ENCODE measurements around the gene ACTL7A. TPM values are rescaled to one million over a fixed set of nuclear protein-coding genes. Genes with fewer than 3 reads are reported as not detected.
"Not testable (repeated sequence)": the region's sequence is repeated elsewhere in the genome, so short reads cannot be mapped to it uniquely, and the experiment has no call there.

The ACTL7A gene, protein sequence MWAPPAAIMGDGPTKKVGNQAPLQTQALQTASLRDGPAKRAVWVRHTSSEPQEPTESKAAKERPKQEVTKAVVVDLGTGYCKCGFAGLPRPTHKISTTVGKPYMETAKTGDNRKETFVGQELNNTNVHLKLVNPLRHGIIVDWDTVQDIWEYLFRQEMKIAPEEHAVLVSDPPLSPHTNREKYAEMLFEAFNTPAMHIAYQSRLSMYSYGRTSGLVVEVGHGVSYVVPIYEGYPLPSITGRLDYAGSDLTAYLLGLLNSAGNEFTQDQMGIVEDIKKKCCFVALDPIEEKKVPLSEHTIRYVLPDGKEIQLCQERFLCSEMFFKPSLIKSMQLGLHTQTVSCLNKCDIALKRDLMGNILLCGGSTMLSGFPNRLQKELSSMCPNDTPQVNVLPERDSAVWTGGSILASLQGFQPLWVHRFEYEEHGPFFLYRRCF
- not detected in 2 replicates for polyA plus RNA-seq (2014; cell fraction: cytosol; rRNA removed)
- polyA plus RNA-seq (2014; cell fraction: nucleus; rRNA removed) = not detected in 2 replicates

DNA sequence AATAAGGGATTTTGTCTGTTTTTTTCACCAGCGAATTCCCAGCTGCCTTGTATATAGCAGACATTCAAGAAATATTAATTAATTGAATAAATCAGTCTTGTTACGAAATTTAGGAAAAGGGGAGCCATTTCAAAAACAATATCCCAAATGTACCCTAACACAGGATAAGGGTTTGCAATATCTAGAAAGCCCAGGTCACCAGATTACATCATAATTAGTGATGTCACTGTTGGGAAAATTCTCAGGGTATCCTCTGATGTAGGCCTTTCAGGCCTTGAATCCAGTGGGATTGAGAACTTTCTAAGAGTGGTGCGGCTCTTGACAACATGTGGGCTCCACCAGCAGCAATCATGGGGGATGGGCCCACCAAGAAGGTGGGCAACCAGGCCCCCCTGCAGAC is at the start of gene ACTL7A:
Gene ACTL7A, plus strand, starts transcription at position 270 of the 400 bp plus-strand sequence. Its CDS starts 57 bp downstream, at position 327.
- DNase-seq (ENCODE audit: low spot score) = no peak

DNA sequence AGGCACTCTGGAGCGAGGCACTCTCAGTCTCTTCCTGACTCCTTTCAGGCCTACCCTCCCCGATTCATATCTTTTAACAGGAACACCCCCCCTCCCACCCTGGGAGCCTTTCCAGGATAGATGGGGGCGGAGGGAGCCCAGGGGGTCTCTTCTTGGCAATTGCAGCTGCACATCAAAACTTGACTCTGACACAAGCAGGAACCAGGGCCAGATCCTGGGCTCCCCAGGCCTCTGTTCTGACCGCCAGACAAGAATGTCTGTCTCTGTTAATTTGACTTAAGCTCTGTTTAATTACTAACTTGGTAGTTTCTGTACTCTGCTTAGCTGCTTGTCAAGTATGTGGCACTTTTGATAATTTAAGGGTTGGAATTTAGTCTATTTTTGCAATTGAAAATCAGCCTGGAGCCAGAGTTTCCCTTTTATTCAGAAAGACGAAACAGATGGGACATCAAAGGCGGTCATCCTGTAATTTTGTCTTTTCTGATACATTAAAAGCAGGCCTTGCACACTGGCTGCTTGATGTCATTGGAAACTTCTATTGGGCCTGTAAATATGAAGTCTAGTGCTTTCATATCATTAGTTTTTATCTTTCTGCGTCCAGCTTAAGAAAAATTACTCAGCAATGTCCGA is 49.6 kb upstream of the ACTL7A start:
- no peak for DNase-seq (ENCODE audit: low spot score)

DNA sequence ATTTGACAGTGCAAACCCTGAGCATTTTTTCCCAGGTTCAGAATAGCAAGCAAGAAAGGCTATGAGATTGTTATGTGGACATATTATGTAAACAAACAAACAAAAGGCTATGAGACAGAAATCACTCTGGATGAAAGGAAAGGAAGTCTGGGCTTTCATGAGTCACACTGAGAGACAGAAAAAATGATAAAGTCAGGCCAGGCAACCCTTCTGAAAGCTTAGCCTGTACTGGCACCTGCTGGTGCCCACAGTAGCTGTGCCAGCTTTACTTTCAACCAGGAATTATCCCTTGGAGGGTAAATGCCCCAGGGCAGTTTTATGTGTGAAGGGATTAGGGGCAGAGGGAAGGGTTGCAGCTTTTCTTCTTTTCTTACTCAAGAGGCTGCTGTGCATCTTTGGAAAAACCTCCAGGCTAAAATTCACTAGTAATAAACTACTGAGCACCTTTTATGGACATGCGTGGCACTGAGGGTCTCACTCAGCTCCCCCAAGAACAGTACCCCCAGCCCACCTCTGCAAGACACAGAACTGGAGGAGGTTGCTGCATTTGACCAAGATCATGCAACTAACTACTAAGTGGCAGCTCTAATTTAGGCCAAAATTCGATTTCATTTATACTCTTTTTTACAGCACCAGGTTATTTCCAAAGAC is 48.0 kb upstream of the ACTL7A start:
- no peak for DNase-seq (ENCODE audit: low spot score)

DNA sequence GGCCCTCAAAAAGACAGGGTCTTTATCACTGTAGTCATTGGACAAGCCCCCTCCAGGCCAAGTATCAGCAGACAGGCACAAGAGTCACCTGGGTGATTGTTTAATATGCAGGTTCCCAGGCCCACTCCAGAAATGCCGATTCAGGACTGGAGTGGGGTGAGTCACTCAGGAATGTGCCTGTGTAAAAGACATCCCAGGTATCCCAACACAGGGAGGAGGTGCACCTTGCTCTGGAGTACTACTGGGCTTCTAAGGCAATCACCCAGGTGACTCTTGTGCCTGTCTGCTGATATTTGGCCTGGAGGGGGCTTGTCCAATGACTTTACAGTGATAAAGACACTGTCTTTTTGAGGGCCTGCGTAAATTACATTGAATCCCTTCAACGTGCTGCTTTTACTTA is 46.9 kb upstream of the ACTL7A start:
- DNase-seq (ENCODE audit: low spot score) = no peak

DNA sequence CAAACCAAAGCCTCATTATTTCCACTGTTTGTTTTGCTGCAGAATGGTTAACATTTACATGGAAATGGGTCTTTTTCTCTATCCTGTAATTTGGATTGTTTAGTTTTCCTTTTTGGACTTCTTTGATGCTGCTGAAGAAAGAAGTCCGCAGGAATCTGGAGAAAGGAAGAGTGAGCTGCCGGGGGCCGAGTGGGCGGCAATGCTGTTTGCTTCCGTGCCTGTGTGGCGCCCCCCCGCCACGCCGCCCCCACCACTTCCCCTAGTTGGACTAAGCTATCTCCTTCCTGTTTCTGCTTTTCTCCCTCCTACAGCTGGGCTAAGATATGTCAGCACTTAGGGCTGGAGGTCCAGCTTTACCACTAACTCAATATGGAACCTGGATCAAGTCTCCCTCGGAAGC is 46.0 kb upstream of the ACTL7A start:
- DNase-seq (ENCODE audit: low spot score) = no peak

DNA sequence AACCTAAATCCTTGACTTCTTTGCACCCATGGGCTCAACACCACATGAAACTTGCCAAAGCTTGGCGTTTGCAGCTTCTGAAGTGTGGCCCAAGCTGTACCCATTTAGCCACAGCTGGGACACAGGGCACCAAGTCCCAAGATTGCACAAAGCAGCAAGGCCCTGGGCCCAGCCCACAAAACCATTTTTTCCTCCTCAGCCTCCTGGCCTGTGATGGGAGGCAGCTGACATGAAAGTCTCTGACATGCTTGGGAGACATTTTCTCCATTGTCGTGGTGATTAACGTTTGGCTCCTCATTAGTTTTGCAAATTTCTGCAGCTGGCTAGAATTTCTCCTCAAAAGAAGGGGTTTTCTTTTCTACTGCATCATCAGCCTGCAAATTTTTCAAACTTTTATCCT is 38.2 kb upstream of the ACTL7A start:
- DNase-seq (ENCODE audit: low spot score) = no peak

DNA sequence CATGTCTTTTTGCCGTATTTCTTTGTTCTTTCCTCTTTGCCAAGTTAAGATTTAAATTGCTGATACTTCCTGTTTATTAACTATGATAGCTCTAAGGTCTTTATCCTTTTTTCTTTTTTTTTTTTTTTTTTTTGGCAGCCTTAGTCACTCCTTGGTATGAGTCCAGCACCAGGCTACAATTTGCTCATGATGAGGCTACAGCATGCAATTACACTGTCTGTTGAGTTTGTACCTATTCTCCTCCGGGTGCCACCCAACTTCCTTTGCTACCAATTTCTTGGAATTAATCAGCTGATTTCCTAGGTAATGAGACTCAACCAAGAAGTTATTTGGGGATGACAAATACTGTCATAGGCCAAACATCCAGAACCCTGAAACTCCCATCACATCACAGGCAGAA is 31.8 kb upstream of the ACTL7A start:
- no peak for DNase-seq (ENCODE audit: low spot score)

DNA sequence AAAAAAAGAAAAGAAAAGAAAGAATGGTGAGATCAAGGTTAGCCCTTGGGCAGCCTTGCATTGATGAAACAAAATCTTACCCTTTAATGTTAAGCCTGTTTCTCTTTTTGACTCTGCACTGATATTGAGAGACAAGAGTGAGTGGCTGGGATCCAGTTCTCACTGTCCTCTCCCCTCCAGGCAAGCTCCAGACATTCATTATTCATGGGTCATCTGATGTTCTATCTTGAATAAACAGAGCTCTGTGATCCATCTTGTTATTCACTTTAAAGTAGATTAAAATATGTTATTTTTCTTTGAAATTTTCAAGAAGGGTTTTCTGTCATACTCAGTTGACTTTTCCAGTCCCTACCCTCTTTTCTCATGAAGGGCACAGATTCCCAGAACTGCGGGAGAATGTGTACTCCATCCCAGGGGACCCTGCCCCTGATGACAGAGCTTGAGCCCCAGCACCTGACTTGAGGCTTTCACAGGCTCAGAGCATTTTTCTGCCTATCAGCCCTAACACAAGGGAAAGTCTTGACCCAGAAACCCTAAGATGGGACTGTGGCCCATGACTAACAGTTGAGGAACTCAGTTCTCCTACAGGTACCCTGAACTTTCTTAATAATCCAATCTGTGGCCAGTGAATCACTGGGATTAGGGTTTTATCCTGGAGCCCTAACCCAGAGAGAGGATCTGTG is 30.4 kb upstream of the ACTL7A start:
- no peak for DNase-seq (ENCODE audit: low spot score)

DNA sequence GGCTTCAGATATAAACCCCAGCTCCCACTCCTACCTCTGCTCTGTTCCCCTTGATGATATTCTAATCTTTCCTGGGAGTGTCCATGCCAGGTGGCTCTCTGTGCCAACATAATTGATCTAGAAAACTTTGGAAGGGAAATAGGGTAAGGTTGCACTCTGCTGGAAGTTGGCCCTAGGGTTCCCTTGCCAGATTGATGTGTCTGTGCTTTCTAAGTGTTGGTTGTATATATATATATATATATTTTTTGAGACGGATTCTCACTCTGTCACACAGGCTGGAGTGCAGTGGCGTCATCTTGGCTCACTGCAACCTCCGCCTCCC is 29.9 kb upstream of the ACTL7A start:
- DNase-seq (ENCODE audit: low spot score) = no peak

DNA sequence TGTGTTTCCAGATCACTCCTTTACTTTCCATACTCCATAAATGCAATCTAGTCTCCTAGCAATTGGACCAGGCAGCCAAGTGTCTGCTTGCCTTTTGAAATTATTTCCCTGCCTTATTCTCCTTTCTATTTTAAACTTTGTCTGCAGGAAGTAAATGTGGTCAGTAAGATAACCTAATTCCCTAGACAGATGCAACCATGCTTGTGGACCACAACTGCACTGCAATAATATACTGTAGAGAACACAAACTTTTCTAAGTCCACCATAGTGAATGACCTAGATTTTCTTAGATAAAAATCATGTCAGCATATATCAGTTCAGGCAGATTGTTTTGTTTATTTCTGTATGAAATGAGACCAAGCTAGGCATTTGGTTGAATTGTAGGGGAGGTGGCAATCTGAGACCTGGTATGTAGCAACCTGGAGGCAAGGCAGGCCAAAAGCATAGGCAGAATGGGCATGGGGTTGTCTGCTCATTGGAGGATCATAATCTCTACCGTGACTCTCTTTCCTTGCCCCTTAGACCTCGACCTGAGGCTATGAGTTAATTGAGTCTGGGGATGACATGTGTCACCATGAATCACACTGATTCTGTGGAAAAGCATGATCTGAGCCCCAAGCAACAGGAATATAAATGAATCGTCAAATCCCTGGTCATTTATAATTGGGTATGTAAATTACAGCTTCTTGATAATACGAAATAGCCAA is 27.0 kb upstream of the ACTL7A start:
- no peak for DNase-seq (ENCODE audit: low spot score)

DNA sequence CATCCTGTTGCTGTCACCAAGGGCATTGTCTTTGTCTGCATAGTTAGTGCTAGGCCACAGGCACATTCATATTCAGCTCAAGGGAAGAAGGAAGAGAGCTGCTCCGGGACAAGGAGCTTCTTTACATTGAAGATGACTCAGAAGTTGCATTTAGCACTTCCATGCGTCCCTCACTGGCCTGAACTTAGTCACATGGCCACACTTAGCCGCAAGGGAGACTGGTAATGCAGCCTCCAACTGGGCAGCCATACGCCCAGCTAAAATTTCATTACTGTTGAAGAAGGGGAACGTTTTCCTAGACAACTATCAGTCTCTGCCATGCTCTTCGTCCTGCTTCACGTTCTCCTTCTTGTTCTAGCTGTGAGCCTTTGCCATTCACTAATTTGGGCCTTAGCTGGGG is 26.2 kb upstream of the ACTL7A start:
- DNase-seq (ENCODE audit: low spot score) = no peak

DNA sequence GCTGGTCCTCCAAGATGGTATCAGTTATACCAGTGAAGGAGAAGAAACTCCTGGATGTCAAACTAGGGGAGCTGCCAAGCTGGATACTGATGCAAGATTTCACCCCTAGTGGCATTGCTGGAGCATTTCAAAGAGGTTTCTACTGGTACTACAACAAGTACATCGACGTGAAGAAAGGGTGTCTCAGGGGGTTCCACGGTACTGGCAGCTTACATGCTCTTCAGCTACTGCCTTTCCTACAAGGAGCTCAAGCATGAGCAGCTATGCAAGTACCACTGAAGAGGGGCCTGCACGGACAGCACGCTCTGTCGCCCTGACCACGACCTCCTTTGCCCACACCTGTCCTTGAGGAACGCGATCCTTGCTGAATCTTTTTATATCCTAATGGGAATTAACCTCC is 25.7 kb upstream of the ACTL7A start:
- DNase-seq (ENCODE audit: low spot score) = no peak

DNA sequence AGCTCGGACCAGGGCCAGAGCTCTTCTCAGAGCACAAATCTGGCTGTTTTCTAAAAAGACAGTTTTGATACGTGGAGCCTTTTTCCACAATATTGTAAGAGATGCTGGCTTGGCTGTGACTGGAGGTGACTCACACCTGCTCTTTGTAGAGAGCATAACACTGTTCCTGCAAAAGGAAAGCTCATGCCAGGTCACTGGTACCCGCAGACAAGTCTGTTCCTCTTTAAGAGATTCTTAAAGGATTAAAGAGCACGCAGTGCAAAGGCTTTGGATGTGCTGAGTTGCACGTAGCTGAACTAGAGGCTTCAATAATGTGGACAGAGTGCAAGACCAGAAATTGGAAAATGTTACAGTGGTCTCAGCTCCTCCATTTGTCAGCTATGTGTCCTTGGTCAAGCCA is 25.3 kb upstream of the ACTL7A start:
- no peak for DNase-seq (ENCODE audit: low spot score)

DNA sequence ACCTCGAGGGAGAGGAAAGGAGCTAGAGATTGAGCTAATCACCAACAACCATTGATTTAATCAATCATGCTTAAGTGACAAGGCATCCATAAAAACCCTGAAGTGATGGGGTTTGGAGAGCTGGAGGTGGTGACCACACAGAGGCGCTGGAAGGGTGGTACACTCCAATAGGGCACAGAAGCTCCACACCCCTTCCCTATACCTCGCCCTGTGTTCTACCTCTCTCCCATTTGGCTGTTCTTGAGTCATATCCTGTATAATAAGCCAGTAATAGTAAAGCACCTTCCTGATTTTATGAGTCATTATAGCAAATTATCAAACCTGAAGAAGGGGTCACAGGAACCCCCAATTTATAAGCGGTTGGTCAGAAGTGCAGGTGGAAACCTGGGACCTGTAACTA is 24.5 kb upstream of the ACTL7A start:
- DNase-seq (ENCODE audit: low spot score) = no peak

DNA sequence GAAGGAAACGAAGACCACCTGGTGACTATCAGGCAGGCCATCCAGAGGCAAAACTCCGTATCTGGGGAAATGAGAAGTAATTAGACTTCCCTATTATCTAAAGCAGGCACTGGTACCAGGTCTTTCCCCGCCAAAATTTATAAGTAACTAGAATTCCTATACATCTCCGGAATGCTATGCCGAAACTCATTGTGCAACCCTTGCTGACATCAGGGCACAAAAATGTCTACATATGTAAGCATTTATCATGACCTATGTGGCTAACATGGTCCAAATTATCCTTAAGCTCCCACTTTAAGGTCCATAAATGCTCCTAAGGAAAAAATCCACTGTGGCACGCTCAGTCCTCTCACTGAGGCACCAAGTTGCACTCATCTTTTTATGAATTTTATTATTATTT is 24.0 kb upstream of the ACTL7A start:
- DNase-seq (ENCODE audit: low spot score) = no peak

DNA sequence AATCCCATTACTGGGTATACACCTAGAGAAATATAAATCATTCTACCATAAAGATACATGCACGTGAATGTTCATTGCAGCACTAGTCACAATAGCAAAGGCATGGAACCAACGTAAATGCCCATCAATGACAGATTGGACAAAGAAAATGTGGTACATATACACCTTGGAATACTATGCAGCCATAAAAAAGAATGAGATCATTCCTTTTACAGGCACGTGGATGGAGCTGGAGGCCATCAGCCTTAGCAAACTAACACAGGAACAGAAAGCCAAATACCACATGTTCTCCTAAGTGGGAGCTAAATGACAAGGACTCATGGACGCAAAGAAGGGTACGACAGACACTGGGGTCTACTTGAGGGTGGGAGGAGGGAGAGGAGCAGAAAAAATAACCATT is 22.5 kb upstream of the ACTL7A start:
- not testable (repeated sequence) for DNase-seq (ENCODE audit: low spot score)

DNA sequence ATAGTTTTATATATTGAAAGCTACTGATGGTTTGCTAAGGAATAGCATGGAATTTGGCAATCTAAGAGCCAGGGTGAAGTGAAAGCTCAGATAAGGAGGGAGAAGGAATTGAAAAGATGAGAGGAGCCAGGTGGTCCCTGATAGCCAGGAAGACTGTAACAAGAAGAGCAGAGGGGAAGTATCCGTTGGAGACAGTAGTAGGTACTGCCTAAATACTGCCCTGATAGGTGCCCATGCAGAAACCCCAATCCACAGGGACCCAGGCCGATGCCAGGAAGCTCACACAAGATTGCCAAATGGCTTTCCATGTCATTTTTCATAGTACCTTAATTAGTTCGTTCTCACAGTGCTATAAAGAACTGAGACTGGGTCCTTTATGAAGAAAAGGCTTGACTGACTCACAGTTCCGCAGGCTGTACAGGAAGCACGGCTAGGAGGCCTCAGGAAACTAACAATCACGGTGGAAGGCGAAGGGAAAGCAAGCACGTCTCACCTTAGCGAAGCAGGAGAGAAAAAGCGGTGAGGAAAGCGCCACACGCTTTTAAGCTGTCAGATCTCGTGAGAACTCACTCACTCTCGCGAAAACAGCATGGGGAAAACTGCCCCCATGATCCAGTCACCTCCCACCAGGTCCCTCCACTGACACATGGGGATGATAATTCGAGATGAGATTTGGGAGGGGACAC is 19.3 kb upstream of the ACTL7A start:
- peak; percentile 16 for DNase-seq (ENCODE audit: low spot score)

DNA sequence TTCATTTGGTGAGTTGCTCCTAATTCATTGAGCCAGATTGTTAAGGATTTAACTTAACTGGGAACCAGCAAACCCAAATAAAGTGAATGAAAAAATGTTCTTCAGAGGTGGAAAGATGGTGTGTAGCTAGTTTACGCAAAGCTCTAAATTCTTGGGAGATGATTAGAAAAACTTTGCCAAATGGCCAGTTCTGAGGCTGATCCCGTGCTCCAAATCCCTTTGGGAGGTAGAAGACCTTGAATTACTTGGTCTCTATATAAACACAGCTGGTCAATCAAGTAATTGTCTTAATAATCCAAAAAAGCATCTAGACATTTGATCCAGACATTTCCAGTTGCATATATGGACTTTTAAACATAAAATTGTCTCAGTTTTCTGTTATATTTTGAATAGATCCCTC is 17.7 kb upstream of the ACTL7A start:
- DNase-seq (ENCODE audit: low spot score) = no peak

DNA sequence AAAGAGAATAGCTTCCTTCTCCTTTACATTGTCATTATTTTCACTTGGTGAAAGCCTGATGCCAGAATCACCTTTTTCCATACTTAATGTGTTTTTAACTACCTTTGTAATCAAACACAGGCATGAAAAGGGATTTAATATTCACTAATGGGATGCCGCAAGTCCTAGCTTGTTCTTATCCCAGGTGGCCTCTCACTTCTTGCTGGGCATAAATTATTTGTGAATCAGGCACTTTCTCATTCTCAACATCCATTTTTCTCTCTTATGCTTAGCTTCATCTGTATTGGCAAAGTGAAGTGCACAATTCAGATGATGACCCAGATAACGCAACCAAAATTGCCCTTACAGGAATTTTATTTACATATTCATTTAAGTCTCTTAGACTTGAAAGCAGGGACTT is 17.2 kb upstream of the ACTL7A start:
- DNase-seq (ENCODE audit: low spot score) = no peak

DNA sequence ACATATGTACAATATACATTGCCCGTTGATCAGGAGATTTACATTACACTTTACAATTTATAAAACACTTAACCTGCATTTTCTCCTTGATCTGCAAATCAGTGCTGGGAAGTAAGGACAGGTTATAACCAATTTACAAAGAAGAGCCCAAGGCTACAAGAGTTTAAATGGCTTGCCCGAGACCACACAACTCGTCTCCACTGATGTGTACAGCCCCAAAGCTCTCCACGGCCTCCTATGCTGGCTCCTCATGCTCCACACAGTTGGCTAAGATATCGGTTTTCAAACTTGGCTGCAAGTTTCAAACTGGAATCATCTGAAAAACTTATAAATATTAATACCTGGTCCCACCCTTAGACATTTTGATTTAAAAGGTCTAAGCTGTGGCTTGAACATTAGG is 16.6 kb upstream of the ACTL7A start:
- no peak for DNase-seq (ENCODE audit: low spot score)

DNA sequence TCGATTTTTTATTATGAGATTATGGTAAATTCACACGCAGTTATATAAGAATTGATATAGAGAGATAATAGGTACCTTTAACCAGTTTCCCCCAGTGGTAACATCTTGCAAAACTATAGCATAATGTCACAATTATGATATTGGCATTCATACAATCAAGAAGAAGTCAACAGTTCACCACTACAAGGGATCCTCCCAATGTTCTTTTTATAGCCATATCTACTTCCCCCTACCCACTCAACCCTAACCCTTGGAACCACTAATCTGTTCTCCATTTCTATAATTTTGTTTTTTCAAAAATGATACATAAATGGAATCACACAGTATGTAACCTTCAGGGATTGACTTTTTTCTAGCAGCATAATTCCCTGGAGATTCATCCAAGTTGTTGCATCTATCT is 16.1 kb upstream of the ACTL7A start:
- DNase-seq (ENCODE audit: low spot score) = no peak

Measured in SK-N-DZ (cell line).